Osteoblast (primary cell): ENCODE results near the gene MYL1. TPM values are rescaled to one million over a fixed set of nuclear protein-coding genes. Genes with fewer than 3 reads are reported as not detected.

Experiments used
- DNase-seq: peaks from one replicate; pipeline ENCODE4 v3.0.0; 2011; ENCODE audit warnings: low spot score, mixed read lengths; ENCODE audit not compliant: insufficient read length; ENCODE audit errors: missing footprints
- H2AFZ ChIP-seq: 2 replicates; pipeline ENCODE4 v1.6.0; 2011; ENCODE audit warnings: mild to moderate bottlenecking, low read length
- H3K27ac ChIP-seq: 2 replicates; pipeline ENCODE4 v1.5.1; 2011; ENCODE audit warnings: mild to moderate bottlenecking, low read depth, low read length, moderate library complexity
- H3K27me3 ChIP-seq: 2 replicates; pipeline ENCODE4 v1.6.0; 2012; ENCODE audit warnings: mild to moderate bottlenecking, control low read depth, inconsistent platforms, low read length, moderate library complexity; ENCODE audit not compliant: insufficient read depth
- H3K36me3 ChIP-seq: 2 replicates; pipeline ENCODE4 v1.5.1; 2011; ENCODE audit warnings: mild to moderate bottlenecking, low read length, control low read depth, moderate library complexity; ENCODE audit not compliant: insufficient read depth
- H3K4me1 ChIP-seq: 2 replicates; pipeline ENCODE4 v1.5.1; 2011; ENCODE audit warnings: mild to moderate bottlenecking, low read length, control low read depth, moderate library complexity; ENCODE audit not compliant: insufficient read depth
- H3K4me2 ChIP-seq: 2 replicates; pipeline ENCODE4 v1.6.0; 2011; ENCODE audit warnings: mild to moderate bottlenecking, low read length; ENCODE audit not compliant: insufficient read depth
- H3K4me3 ChIP-seq: fragments of 200-600 bp; sonication (generic); 3 replicates; pipeline ENCODE4 v1.5.1; 2012; ENCODE audit warnings: mild to moderate bottlenecking, low read length, inconsistent platforms; ENCODE audit not compliant: insufficient read depth
- H3K79me2 ChIP-seq: 2 replicates; pipeline ENCODE4 v1.6.0; 2012; ENCODE audit warnings: mild to moderate bottlenecking, low read length, control low read depth, inconsistent platforms; ENCODE audit not compliant: insufficient read depth
- H3K9me3 ChIP-seq: 2 replicates; pipeline ENCODE4 v1.5.1; 2011; ENCODE audit warnings: low read depth, low read length, control low read depth
- H4K20me1 ChIP-seq: 2 replicates; pipeline ENCODE4 v1.6.0; 2012; ENCODE audit warnings: mild to moderate bottlenecking, low read length, control low read depth; ENCODE audit not compliant: insufficient read depth
- CTCF ChIP-seq: IDR thresholded peaks from 2 replicates; pipeline ENCODE4 v1.5.1; 2011; ENCODE audit warnings: mild to moderate bottlenecking, low read depth, low read length, moderate library complexity; ENCODE audit errors: extremely low read depth
- total RNA-seq: library from RNA; depleted of rRNA; stranded (reverse); fragments of >200 nt; gene quantifications from 2 replicates; pipeline ENCODE4 v1.2.3, GENCODE V29; 2012

The MYL1 gene
- not detected in 2 replicates for total RNA-seq

GRCh38 chr2:210315015-210315788 lies at the start of gene MYL1:
TSS of gene MYL1 (minus strand) at chr2:210315174. CDS start at chr2:210315042, 132 bp downstream.
- H3K79me2 ChIP-seq, result no peaks in the 10 kb centered on the region
- no peak within 1 kb of the TSS for H3K4me3 ChIP-seq
- H4K20me1 ChIP-seq, result no peaks in the 10 kb centered on the region
- no peaks in the 10 kb centered on the region for H3K27me3 ChIP-seq
- no peaks in the 10 kb centered on the region for H3K4me1 ChIP-seq
- H3K9me3 ChIP-seq, result peaks cover 3% of the 10 kb centered on the region
- H3K36me3 ChIP-seq, result no peaks in the 10 kb centered on the region
- no peak within 1 kb of the TSS for H3K4me2 ChIP-seq
- H2AFZ ChIP-seq, result no peak within 1 kb of the TSS
- H3K27ac ChIP-seq, result no peak within 1 kb of the TSS
- no peak for TF ChIP-seq CTCF
- DNase-seq, result no peak

GRCh38 chr2:210363876-210364275 lies 48.9 kb upstream of the MYL1 start:
- DNase-seq, result no peak
- Histone ChIP-seq H3K4me2 (no peak overlapping the region), H4K20me1 (no peaks in the 10 kb centered on the region), H3K9me3 (no peaks in the 10 kb centered on the region), H3K36me3 (no peaks in the 10 kb centered on the region), H3K27me3 (no peaks in the 10 kb centered on the region), H3K4me3 (no peak overlapping the region), H2AFZ (no peak overlapping the region), H3K27ac (no peak overlapping the region), H3K4me1 (no peaks in the 10 kb centered on the region), H3K79me2 (no peaks in the 10 kb centered on the region)
- TF ChIP-seq CTCF, result no peak

GRCh38 chr2:210363261-210363660 lies 48.3 kb upstream of the MYL1 start:
- Histone ChIP-seq H2AFZ (no peak overlapping the region), H3K27ac (no peak overlapping the region), H3K36me3 (no peaks in the 10 kb centered on the region), H3K27me3 (no peaks in the 10 kb centered on the region), H3K4me1 (no peaks in the 10 kb centered on the region), H3K9me3 (no peaks in the 10 kb centered on the region), H3K4me3 (no peak overlapping the region), H3K4me2 (no peak overlapping the region), H4K20me1 (no peaks in the 10 kb centered on the region), H3K79me2 (no peaks in the 10 kb centered on the region)
- TF ChIP-seq CTCF, result no peak
- DNase-seq, result no peak

DNA sequence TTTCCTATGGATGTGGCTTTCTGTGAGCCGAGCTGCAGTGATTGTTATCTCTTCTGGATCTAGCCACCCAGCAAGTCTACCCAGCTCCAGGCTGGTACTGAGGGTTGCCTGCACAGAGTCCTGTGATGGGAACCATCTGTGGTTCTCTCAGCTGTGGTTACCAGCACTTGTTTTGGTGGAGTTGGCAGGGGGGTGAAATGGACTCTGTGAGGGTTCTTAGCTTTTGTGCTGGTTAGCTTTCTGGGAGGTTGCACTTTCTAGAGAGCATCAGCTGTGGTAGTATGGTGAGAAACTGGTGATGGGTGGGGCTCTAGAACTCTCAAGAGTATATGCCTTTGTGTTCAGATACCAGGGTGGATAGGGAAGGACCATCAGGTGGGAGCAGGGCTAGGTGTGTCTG lies 45.4 kb upstream of the MYL1 start:
- TF ChIP-seq CTCF, result no peak
- Histone ChIP-seq H3K27me3 (no peaks in the 10 kb centered on the region), H3K4me3 (no peak overlapping the region)

More for the DNA sequence above, 45.4 kb upstream of the MYL1 start:
- no peaks in the 10 kb centered on the region for H3K9me3 ChIP-seq
- H3K27ac ChIP-seq, result no peak overlapping the region
- no peaks in the 10 kb centered on the region for H3K79me2 ChIP-seq
- H3K36me3 ChIP-seq, result no peaks in the 10 kb centered on the region
- DNase-seq, result no peak
- no peaks in the 10 kb centered on the region for H3K4me1 ChIP-seq
- no peaks in the 10 kb centered on the region for H4K20me1 ChIP-seq
- no peak overlapping the region for H3K4me2 ChIP-seq
- H2AFZ ChIP-seq, result no peak overlapping the region
